ENCODE data around the gene AOPEP. TPM values are rescaled to one million over a fixed set of nuclear protein-coding genes. Genes with fewer than 3 reads are reported as not detected.

Gene AOPEP
- total RNA-seq, 1 donor from 2014 or later, result 16.6 TPM

DNA sequence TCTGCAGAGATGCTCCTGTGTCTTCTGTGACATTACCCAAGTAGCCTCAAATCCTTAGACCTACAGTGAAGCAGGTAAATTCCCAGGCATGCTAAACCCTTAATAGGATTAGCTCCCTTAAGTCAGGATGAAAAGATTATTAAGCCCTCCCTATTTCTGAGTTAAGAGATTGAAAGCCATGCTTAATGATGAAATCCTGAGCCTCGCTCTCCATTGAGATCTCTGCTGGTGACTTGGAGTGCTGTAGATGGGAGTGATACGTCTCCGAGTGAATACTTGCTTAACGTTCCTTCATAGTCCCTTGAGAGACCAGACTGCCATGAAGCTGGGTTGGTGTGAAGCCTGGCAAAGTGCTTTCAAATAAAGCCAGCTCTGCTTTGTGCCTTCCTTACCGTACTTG lies 34.2 kb downstream of the AOPEP start:
- Histone ChIP-seq H3K4me2 (peak overlapping the region; percentile 54), H3K36me3 (no peaks in the 10 kb centered on the region), H3K4me1 (peaks cover 50% of the 10 kb centered on the region), H3K9me3 (ENCODE audit: low read depth) (no peaks in the 10 kb centered on the region), H2AFZ (replicated peaks) (no peak overlapping the region), H3K9ac (no peak overlapping the region), H4K20me1 (ENCODE audit: low read depth) (peaks cover 57% of the 10 kb centered on the region), H3K4me3 (no peak overlapping the region), H3K79me2 (ENCODE audit: low read depth) (peaks cover 42% of the 10 kb centered on the region), H3K27me3 (no peaks in the 10 kb centered on the region), H3F3A (ENCODE audit: low read depth) (peaks cover 31% of the 10 kb centered on the region), H3K27ac (peak overlapping the region; percentile 9)
- Mint-ChIP-seq H3K4me1 (peaks cover 39% of the 10 kb centered on the region), H3K4me3 (peak overlapping the region; percentile 19), H3K27me3 (ENCODE audit: insufficient read depth, low read depth) (peaks cover 3% of the 10 kb centered on the region), H3K36me3 (peaks cover 12% of the 10 kb centered on the region), H3K27ac (peak overlapping the region; percentile 38), H3K9me3 (no peaks in the 10 kb centered on the region)
- TF ChIP-seq EZH2 (IDR thresholded peaks at IDR 0.05) (no peak), EZH2phosphoT487 (IDR thresholded peaks at IDR 0.05) (peak; percentile 75)
- peak; percentile 61 for DNase-seq (ENCODE audit: low spot score)

DNA sequence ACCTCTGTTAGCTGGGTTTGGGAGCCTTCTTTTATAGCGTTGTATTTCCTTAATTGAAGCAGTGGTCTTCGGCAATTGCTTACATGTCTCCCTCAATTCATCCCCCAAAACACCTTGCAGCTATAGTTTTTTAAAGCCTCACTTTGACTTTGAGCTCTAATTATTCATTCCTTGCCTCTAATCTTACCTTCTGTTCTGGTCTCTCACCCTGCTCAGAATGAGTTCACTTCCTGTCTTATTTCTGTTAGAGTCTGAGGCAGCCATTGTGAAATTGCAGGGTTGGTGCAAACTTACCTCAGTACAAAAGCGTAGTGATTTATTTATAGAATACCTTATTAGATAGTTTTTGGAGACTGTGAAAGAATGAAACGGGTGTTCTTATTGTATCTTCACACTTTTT lies 35.0 kb downstream of the AOPEP start:
- Mint-ChIP-seq H3K9me3 (no peaks in the 10 kb centered on the region), H3K27ac (no peak overlapping the region), H3K27me3 (ENCODE audit: insufficient read depth, low read depth) (peaks cover 3% of the 10 kb centered on the region), H3K36me3 (peaks cover 16% of the 10 kb centered on the region), H3K4me3 (no peak overlapping the region), H3K4me1 (peaks cover 39% of the 10 kb centered on the region)
- H3K4me2 ChIP-seq, result peak overlapping the region; percentile 54
- H3K4me1 ChIP-seq, result peaks cover 50% of the 10 kb centered on the region
- H3K27ac ChIP-seq, result no peak overlapping the region
- TF ChIP-seq EZH2phosphoT487 (IDR thresholded peaks at IDR 0.05), result no peak
- H2AFZ ChIP-seq (replicated peaks), result no peak overlapping the region
- no peaks in the 10 kb centered on the region for H3K9me3 ChIP-seq (ENCODE audit: low read depth)
- no peaks in the 10 kb centered on the region for H3K36me3 ChIP-seq
- H3K27me3 ChIP-seq, result no peaks in the 10 kb centered on the region
- peaks cover 31% of the 10 kb centered on the region for H3F3A ChIP-seq (ENCODE audit: low read depth)
- no peak for DNase-seq (ENCODE audit: low spot score)
- no peak overlapping the region for H3K9ac ChIP-seq
- peaks cover 45% of the 10 kb centered on the region for H3K79me2 ChIP-seq (ENCODE audit: low read depth)
- no peak overlapping the region for H3K4me3 ChIP-seq
- H4K20me1 ChIP-seq (ENCODE audit: low read depth), result peaks cover 57% of the 10 kb centered on the region

DNA sequence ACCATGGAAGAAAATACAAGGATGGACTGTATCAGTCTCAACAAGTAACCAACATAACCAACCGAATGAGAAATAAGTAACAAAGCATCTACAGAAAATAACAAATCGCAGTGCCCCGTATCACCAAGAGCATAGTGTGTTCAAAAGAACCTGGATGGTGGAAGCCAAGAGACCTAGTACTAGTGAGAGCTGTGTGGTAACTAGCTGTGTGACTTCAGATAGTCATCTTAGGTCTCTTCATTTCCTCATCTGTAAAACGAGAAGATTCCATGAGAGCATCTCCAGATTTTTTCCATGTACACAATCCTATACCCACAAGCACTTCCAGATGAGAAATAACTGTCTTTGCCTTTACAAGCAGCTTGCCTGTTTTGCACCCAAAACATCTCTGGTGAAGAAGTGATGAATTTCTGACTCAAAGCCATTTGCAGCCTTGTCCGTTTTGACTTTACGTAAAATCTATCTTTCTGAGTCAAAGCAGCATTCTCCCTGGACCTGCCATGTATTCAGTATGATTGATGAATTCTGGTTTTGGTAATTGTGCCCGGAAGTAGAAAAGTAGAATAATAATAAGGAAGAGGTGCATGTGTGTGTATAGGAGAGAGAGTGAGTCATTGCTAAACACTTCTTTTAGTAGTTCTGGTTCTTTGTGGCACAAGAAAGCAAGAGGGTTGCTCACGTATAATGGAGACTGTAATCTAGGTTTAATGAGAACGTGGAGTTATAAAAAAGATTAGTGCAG lies 41.0 kb downstream of the AOPEP start:
- no peak overlapping the region for H3K4me3 Mint-ChIP-seq
- no peaks in the 10 kb centered on the region for H3K27me3 Mint-ChIP-seq (ENCODE audit: insufficient read depth, low read depth)

DNA sequence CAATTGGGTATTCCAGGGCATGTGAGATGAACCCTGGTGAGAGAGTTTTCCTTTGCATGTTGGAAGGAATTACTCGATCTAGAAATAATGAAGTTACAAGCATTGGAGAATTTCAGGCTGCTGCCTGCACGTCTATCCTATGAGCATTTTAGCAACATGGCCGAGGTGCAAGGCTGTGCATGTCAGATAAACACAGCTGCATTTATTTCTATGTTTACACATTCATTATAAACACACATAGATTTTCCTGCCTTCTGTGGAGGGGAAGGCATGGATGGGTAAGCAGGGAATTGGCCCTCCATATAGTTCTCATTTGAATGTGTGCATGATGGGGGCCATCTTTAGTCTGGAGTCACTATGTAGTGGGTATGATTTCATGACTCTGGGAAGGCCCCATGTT lies 42.3 kb downstream of the AOPEP start:
- H3K27ac Mint-ChIP-seq, result no peak overlapping the region
- no peaks in the 10 kb centered on the region for H3K36me3 ChIP-seq
- DNase-seq (ENCODE audit: low spot score), result no peak
- peaks cover 21% of the 10 kb centered on the region for H3K4me1 Mint-ChIP-seq
- no peak for TF ChIP-seq EZH2phosphoT487 (IDR thresholded peaks at IDR 0.05)
- no peak for TF ChIP-seq EZH2 (IDR thresholded peaks at IDR 0.05)
- TF ChIP-seq, protein P1, sequence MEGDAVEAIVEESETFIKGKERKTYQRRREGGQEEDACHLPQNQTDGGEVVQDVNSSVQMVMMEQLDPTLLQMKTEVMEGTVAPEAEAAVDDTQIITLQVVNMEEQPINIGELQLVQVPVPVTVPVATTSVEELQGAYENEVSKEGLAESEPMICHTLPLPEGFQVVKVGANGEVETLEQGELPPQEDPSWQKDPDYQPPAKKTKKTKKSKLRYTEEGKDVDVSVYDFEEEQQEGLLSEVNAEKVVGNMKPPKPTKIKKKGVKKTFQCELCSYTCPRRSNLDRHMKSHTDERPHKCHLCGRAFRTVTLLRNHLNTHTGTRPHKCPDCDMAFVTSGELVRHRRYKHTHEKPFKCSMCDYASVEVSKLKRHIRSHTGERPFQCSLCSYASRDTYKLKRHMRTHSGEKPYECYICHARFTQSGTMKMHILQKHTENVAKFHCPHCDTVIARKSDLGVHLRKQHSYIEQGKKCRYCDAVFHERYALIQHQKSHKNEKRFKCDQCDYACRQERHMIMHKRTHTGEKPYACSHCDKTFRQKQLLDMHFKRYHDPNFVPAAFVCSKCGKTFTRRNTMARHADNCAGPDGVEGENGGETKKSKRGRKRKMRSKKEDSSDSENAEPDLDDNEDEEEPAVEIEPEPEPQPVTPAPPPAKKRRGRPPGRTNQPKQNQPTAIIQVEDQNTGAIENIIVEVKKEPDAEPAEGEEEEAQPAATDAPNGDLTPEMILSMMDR (IDR thresholded peaks at IDR 0.05), result no peak
- H3K9me3 Mint-ChIP-seq, result no peaks in the 10 kb centered on the region
- H3K4me3 ChIP-seq, result no peak overlapping the region
- no peak overlapping the region for H3K9ac ChIP-seq
- no peaks in the 10 kb centered on the region for H3F3A ChIP-seq (ENCODE audit: low read depth)
- peaks cover 29% of the 10 kb centered on the region for H3K79me2 ChIP-seq (ENCODE audit: low read depth)
- H3K27me3 ChIP-seq, result no peaks in the 10 kb centered on the region
- peaks cover 22% of the 10 kb centered on the region for H3K36me3 Mint-ChIP-seq
- no peaks in the 10 kb centered on the region for H3K9me3 ChIP-seq (ENCODE audit: low read depth)
- no peak overlapping the region for H3K27ac ChIP-seq
- peaks cover 15% of the 10 kb centered on the region for H3K4me1 ChIP-seq
- H3K4me3 Mint-ChIP-seq, result no peak overlapping the region
- H3K27me3 Mint-ChIP-seq (ENCODE audit: insufficient read depth, low read depth), result no peaks in the 10 kb centered on the region
- no peak overlapping the region for H2AFZ ChIP-seq (replicated peaks)
- no peaks in the 10 kb centered on the region for H4K20me1 ChIP-seq (ENCODE audit: low read depth)
- H3K4me2 ChIP-seq, result no peak overlapping the region

More for the DNA sequence above, 41.0 kb downstream of the AOPEP start:
- H3K9me3 Mint-ChIP-seq, result no peaks in the 10 kb centered on the region
- peaks cover 15% of the 10 kb centered on the region for H3K4me1 Mint-ChIP-seq
- no peaks in the 10 kb centered on the region for H3K36me3 ChIP-seq
- H3K79me2 ChIP-seq (ENCODE audit: low read depth), result peaks cover 41% of the 10 kb centered on the region
- no peaks in the 10 kb centered on the region for H3K27me3 ChIP-seq
- peaks cover 7% of the 10 kb centered on the region for H4K20me1 ChIP-seq (ENCODE audit: low read depth)
- DNase-seq (ENCODE audit: low spot score), result no peak
- no peak overlapping the region for H3K27ac ChIP-seq
- H3K36me3 Mint-ChIP-seq, result peaks cover 21% of the 10 kb centered on the region
- H3K9me3 ChIP-seq (ENCODE audit: low read depth), result no peaks in the 10 kb centered on the region
- no peak overlapping the region for H3K27ac Mint-ChIP-seq
- no peak overlapping the region for H3K9ac ChIP-seq
- H3K4me2 ChIP-seq, result no peak overlapping the region
- TF ChIP-seq, protein P1 (IDR thresholded peaks at IDR 0.05), result no peak
- TF ChIP-seq EZH2phosphoT487 (IDR thresholded peaks at IDR 0.05) (no peak), EZH2 (IDR thresholded peaks at IDR 0.05) (no peak)
- H3K4me1 ChIP-seq, result peaks cover 10% of the 10 kb centered on the region
- no peak overlapping the region for H3K4me3 ChIP-seq
- no peaks in the 10 kb centered on the region for H3F3A ChIP-seq (ENCODE audit: low read depth)
- H2AFZ ChIP-seq (replicated peaks), result no peak overlapping the region
